K562 (cell line): ENCODE data around the gene KIF27. TPM values are rescaled to one million over a fixed set of nuclear protein-coding genes. Genes with fewer than 3 reads are reported as not detected.
A peak's percentile ranks its signal among the peaks of the same experiment; 100 is the strongest.

Experiments
- ATAC-seq: fragments of 200-7000 bp; cut with Tn5 transposase; 3 replicates; pipeline ENCODE4 v1.9.1; 2020; ENCODE audit warnings: moderate library complexity
- BruUV-seq: library from RNA; stranded (reverse); fragments of 400-500 nt; replicated peaks from 2 replicates; lab custom pipeline; 2021; lab: Mats Ljungman, UMichigan
- CTCF ChIA-PET: fragments of 300-600 bp; formaldehyde crosslinking; extraction: SDS; loops from one replicate; lab custom pipeline; 2021; ENCODE audit warnings: low intra/inter-chr PET ratio; lab: Yijun Ruan, JAX
- POLR2A ChIA-PET: fragments of 300-600, 350-650 bp; sonication (Branson Sonifier 250); formaldehyde crosslinking; extraction: SDS; loops from one replicate; lab custom pipeline; 2021; ENCODE audit warnings: antibody characterized with exemption, inconsistent platforms; lab: Yijun Ruan, JAX
- DNase-seq, 4 experiments: peaks; one replicate each; pipeline versions ENCODE4 v3.0.0 to v3.0.0-alpha.2; 2011 to 2018; ENCODE audit warnings: low spot score in 3 of 4, mixed read lengths in 3 of 4; ENCODE audit errors: extremely low read depth in 1 of 4
- FAIRE-seq: peaks from 2 replicates; lab custom pipeline; 2011; peaks lifted over from hg19 to GRCh38; lab: Jason Lieb, UNC
- H2AFZ ChIP-seq: 2 replicates; pipeline ENCODE4 v1.6.0; 2011; ENCODE audit warnings: low read depth, low read length, control low read depth, inconsistent platforms
- H3K27ac ChIP-seq: fragments of 200-600 bp; 3 replicates; pipeline ENCODE4 v1.8.0; 2011; ENCODE audit warnings: low read depth, mild to moderate bottlenecking, control low read depth, inconsistent platforms, low read length, moderate library complexity, mixed read lengths; ENCODE audit errors: extremely low read depth
- H3K27me3 ChIP-seq, 2 experiments: fragments of 300-600 bp in 1 of 2; 2 replicates in 1 of 2; 3 replicates in 1 of 2; pipeline versions ENCODE4 v1.6.0 to v1.8.0; 2011; ENCODE audit warnings: inconsistent platforms in 2 of 2, low read length in 2 of 2, mild to moderate bottlenecking in 1 of 2, mixed read lengths in 1 of 2, moderate library complexity in 1 of 2; ENCODE audit not compliant: control insufficient read depth in 2 of 2, insufficient read depth in 2 of 2
- H3K36me3 ChIP-seq: fragments of 300-600 bp; 3 replicates; pipeline ENCODE4 v1.8.0; 2011; ENCODE audit warnings: mild to moderate bottlenecking, low read length, inconsistent platforms; ENCODE audit not compliant: control insufficient read depth, insufficient read depth
- H3K4me1 ChIP-seq, 2 experiments: fragments of 200-600 bp in 1 of 2; replicated peaks in 1 of 2; 2 replicates in 1 of 2; 3 replicates in 1 of 2; pipeline versions ENCODE4 v1.5.1 to v1.8.0; 2011; ENCODE audit warnings: inconsistent platforms in 2 of 2, low read length in 2 of 2, mild to moderate bottlenecking in 1 of 2, mixed read lengths in 1 of 2, moderate library complexity in 1 of 2; ENCODE audit not compliant: control insufficient read depth in 2 of 2, insufficient read depth in 2 of 2
- H3K4me2 ChIP-seq: 2 replicates; pipeline ENCODE4 v1.6.1; 2011; ENCODE audit warnings: low read length, control low read depth, inconsistent platforms, mixed read lengths; ENCODE audit not compliant: insufficient read depth
- H3K4me3 ChIP-seq: fragments of 200-600 bp; sonication (generic), shearing (Covaris generic); 2 replicates; pipeline ENCODE4 v1.5.1; 2016; ENCODE audit warnings: control low read depth, inconsistent platforms
- H3K79me2 ChIP-seq: fragments of 200-600 bp; 3 replicates; pipeline ENCODE4 v1.8.0; 2011; ENCODE audit warnings: low read length, inconsistent platforms; ENCODE audit not compliant: control insufficient read depth, insufficient read depth
- H3K9ac ChIP-seq, 2 experiments: 2 replicates each; pipeline versions ENCODE4 v1.6.0 to v1.6.1; 2011; ENCODE audit warnings: low read depth in 2 of 2, low read length in 2 of 2, control low read depth in 1 of 2, inconsistent platforms in 1 of 2, mild to moderate bottlenecking in 1 of 2, mixed read lengths in 1 of 2; ENCODE audit not compliant: insufficient read depth in 1 of 2
- H3K9me1 ChIP-seq: one replicate; pipeline ENCODE4 v1.6.0; 2011; ENCODE audit warnings: inconsistent platforms, mild to moderate bottlenecking, low read length, moderate library complexity; ENCODE audit not compliant: control insufficient read depth, insufficient read depth
- H3K9me3 ChIP-seq: replicated peaks from 2 replicates; pipeline ENCODE4 v1.5.1; 2011; ENCODE audit warnings: low read depth, low read length, inconsistent platforms; ENCODE audit not compliant: control insufficient read depth, insufficient read depth
- H4K20me1 ChIP-seq: replicated peaks from 2 replicates; pipeline ENCODE4 v1.6.1; 2011; ENCODE audit warnings: low read length, inconsistent platforms, mixed read lengths; ENCODE audit not compliant: control insufficient read depth, insufficient read depth
- EZH2 ChIP-seq: IDR thresholded peaks from 2 replicates; pipeline ENCODE4 v1.6.1; 2012; ENCODE audit warnings: low read depth, mild to moderate bottlenecking, inconsistent platforms, low read length, borderline replicate concordance
- FOXM1 ChIP-seq, 2 experiments: fragments of 450-650 bp in 1 of 2; sonication (generic) in 1 of 2; formaldehyde crosslinking in 1 of 2; IDR thresholded peaks; 2 replicates each; pipeline versions ENCODE4 v1.6.1 to v1.9.0; 2017 to 2022; ENCODE audit warnings: low read depth in 2 of 2, mild to moderate bottlenecking in 2 of 2, missing genetic modification reagents in 1 of 2, moderate library complexity in 1 of 2
- GATAD2B ChIP-seq: fragments of 450-650 bp; IDR thresholded peaks from 2 replicates; pipeline ENCODE4 v1.6.1; 2017; ENCODE audit warnings: mild to moderate bottlenecking, borderline replicate concordance
- HNRNPUL1 ChIP-seq: fragments of 200-400 bp; formaldehyde crosslinking; IDR thresholded peaks from 2 replicates; pipeline ENCODE4 v1.6.1; 2017; ENCODE audit warnings: low read length
- MXI1 ChIP-seq: IDR thresholded peaks from 2 replicates; pipeline ENCODE4 v1.6.1; 2011; ENCODE audit warnings: low read depth, mild to moderate bottlenecking, improper control_type of control experiment, low read length
- PYGO2 ChIP-seq: fragments of 450-650 bp; IDR thresholded peaks from 2 replicates; pipeline ENCODE4 v1.6.1; 2016; ENCODE audit warnings: mild to moderate bottlenecking, missing genetic modification characterization, moderate library complexity, missing compliant biosample characterization
- SAFB2 ChIP-seq: fragments of 200-400 bp; formaldehyde crosslinking; IDR thresholded peaks from 2 replicates; pipeline ENCODE4 v1.6.1; 2018; ENCODE audit warnings: borderline replicate concordance, low read length, low read depth, moderate library complexity; ENCODE audit not compliant: severe bottlenecking
- SMARCB1 ChIP-seq: IDR thresholded peaks from 2 replicates; pipeline ENCODE4 v1.6.1; 2011; ENCODE audit warnings: improper control_type of control experiment, low read depth; ENCODE audit not compliant: insufficient read length
- SNRNP70 ChIP-seq: fragments of 200-400 bp; formaldehyde crosslinking; optimal IDR thresholded peaks from 2 replicates; pipeline ENCODE3; 2017; ENCODE audit warnings: low read depth, low read length
- SP1 ChIP-seq: sonication (generic); formaldehyde crosslinking; IDR thresholded peaks from 2 replicates; pipeline ENCODE4 v1.8.1; 2022; ENCODE audit warnings: mild to moderate bottlenecking, missing genetic modification reagents
- SUPT5H ChIP-seq: fragments of 450-650 bp; IDR thresholded peaks from 2 replicates; pipeline ENCODE4 v1.6.1; 2016
- WGBS: fragments of 100-300 bp; shearing (Covaris generic); methylation state at CpG from one replicate; pipeline ENCODE4 v1.1.6; 2016; ENCODE audit warnings: low coverage, mixed read lengths; ENCODE audit not compliant: insufficient coverage; ENCODE audit errors: missing lambda C conversion rate; 5-methylcytosine and 5-hydroxymethylcytosine counted together
- in situ Hi-C: fragments of 300-500 bp; cut with MboI; formaldehyde crosslinking; loops from 4 replicates; pipeline ENCODE4 v1.15.0; 2018; ENCODE audit warnings: inconsistent platforms, mixed read lengths
- intact Hi-C: fragments of 100-400 bp; cut with micrococcal nuclease; formaldehyde crosslinking; loops from 2 replicates; pipeline ENCODE4 v1.14.2; 2022
- microRNA-seq: library from miRNA; unstranded; fragments of <30 nt; microRNA quantifications from one replicate; pipeline ENCODE4, GENCODE V29; 2018; ENCODE audit warnings: borderline microRNAs expressed
- polyA plus RNA-seq, 8 experiments: library from polyadenylated mRNA; depleted of rRNA in 4 of 8; stranded (reverse) in 5 of 8; unstranded in 3 of 8; fragments of >200 nt; fragmentation: Nextera tagmentation in 2 of 8; fragmentation: Illumina TruSeq in 1 of 8; extraction: Ambion mirVana in 2 of 8; extraction: Trizol in 1 of 8; gene quantifications; 2 replicates each; pipeline versions ENCODE4 v1.2.1 to v1.2.3, GENCODE V29; 2011 to 2014; ENCODE audit warnings: inconsistent platforms in 1 of 8, missing spikeins in 1 of 8
- total RNA-seq, 7 experiments: library from RNA; depleted of rRNA in 6 of 7; stranded (reverse); fragments of >200 nt in 6 of 7; fragmentation: Illumina TruSeq in 2 of 7; extraction: Trizol in 2 of 7; gene quantifications; 2 replicates each; pipeline versions ENCODE4 v1.2.1 to v1.2.3, GENCODE V29; 2011 to 2021; ENCODE audit warnings: low replicate concordance in 1 of 7
- TF ChIP-seq, protein P1 (sequence below): fragments of 250-450 bp; sonication (Bioruptor Pico); IDR thresholded peaks from 2 replicates; pipeline ENCODE4 v1.6.1; 2021; ENCODE audit warnings: mild to moderate bottlenecking

Gene KIF27
- total and polyA plus RNA-seq, 9 of the 15 experiments (the other 6 are each of a cell fraction or from before 2014, with no cell fraction given): 0.32 to 2.4 (median 0.98) TPM

DNA sequence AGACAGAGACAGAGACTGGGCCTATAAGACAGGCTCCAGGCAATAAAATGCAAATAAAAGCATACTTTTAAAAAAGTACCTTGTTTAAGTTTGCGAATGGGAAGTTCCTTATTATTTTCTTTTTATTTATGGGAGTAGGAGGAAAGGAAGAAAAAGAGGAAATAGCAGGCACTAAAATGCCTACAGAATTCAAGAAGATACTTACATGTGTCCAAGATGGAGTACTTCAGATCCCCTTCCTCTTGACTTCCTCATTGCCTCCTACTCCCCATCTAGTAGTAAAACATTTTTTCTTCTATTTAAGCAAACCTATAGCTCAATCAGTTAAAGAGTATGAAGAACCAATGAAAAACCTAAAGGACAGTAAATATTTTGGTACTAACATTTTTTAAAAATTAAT, 128.5 kb downstream of the KIF27 start:
- Histone ChIP-seq H3K4me1 (no peaks in the 10 kb centered on the region), H3K27ac (no peak overlapping the region), H3K4me3 (no peak overlapping the region), H2AFZ (no peak overlapping the region), H3K79me2 (no peaks in the 10 kb centered on the region), H3K27me3 (no peaks in the 10 kb centered on the region), H3K9me1 (no peaks in the 10 kb centered on the region), H3K4me2 (no peak overlapping the region), H3K9me3 (no peaks in the 10 kb centered on the region), H3K36me3 (no peaks in the 10 kb centered on the region), H4K20me1 (no peaks in the 10 kb centered on the region), H3K9ac (no peak overlapping the region)
- no peak for ATAC-seq
- no TSS peak for BruUV-seq
- no peak for TF ChIP-seq MXI1
- no peak for TF ChIP-seq SAFB2
- no peak for TF ChIP-seq EZH2
- no peak for TF ChIP-seq SP1 (CRISPR knock-in tag)
- no peak for TF ChIP-seq HNRNPUL1
- TF ChIP-seq GATAD2B: no peak
- TF ChIP-seq SMARCB1: no peak
- TF ChIP-seq PYGO2 (tag): no peak
- TF ChIP-seq, protein P1, sequence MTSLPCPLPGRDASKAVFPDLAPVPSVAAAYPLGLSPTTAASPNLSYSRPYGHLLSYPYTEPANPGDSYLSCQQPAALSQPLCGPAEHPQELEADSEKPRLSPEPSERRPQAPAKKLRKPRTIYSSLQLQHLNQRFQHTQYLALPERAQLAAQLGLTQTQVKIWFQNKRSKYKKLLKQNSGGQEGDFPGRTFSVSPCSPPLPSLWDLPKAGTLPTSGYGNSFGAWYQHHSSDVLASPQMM (CRISPR knock-in tag): no peak
- TF ChIP-seq FOXM1 (IDR thresholded peaks at IDR 0.05; ENCODE audit: low read depth): no peak
- TF ChIP-seq FOXM1 (CRISPR knock-in tag; IDR thresholded peaks at IDR 0.05; ENCODE audit: low read depth): no peak
- no peak for TF ChIP-seq SNRNP70
- TF ChIP-seq SUPT5H: no peak
- WGBS: 33% methylated on average over 1 of the region's 1 CpG
- no peak for DNase-seq
- ChIA-PET POLR2A (no interaction called here), CTCF (no interaction called here)
- FAIRE-seq: no peak
- intact Hi-C loops (no loop called here), in situ Hi-C loops (no loop called here)

Small RNAs within 50 kb of the gene (microRNA-seq; reads per million reads assigned to microRNA genes)
- 166 reads per million, percentile 83 among the genes with 10 or more reads in this experiment for gene MIR7-1

Other genes with a start within 250 kb of the KIF27 start
- 66.0 and 87.3 TPM in 2 replicates for gene UBQLN1, start 213.5 kb downstream of the KIF27 start, total RNA-seq (2014; rRNA removed)
- 52.8 and 54.2 TPM in 2 replicates for gene UBQLN1, start 213.5 kb downstream of the KIF27 start, total RNA-seq (2014; rRNA removed; fragmentation: Illumina TruSeq; extraction: Trizol)
- gene UBQLN1, start 213.5 kb downstream of the KIF27 start, total RNA-seq (2015; rRNA removed; fragmentation: Illumina TruSeq; extraction: Trizol): 41.8 and 44.4 TPM in 2 replicates
- 75.2 and 76.5 TPM in 2 replicates for gene UBQLN1, start 213.5 kb downstream of the KIF27 start, total RNA-seq (2021)
- gene UBQLN1, start 213.5 kb downstream of the KIF27 start, polyA plus RNA-seq (2011; rRNA removed): 89.4 and 120 TPM in 2 replicates
- 64.5 and 72.8 TPM in 2 replicates for gene UBQLN1, start 213.5 kb downstream of the KIF27 start, polyA plus RNA-seq (2014; fragmentation: Illumina TruSeq; extraction: Trizol)
- gene UBQLN1, start 213.5 kb downstream of the KIF27 start, polyA plus RNA-seq (2014; fragmentation: Nextera tagmentation; extraction: Ambion mirVana): 10 to 100 TPM in 1 of 2 experiments, 1 to 10 TPM in 1; 7.5 to 10.2 TPM
- 45.9 and 51.4 TPM in 2 replicates for gene UBQLN1, start 213.5 kb downstream of the KIF27 start, polyA plus RNA-seq (2014; rRNA removed)
- 2.5 TPM in 2 replicates for gene GKAP1, start 103.7 kb downstream of the KIF27 start, total RNA-seq (2014; rRNA removed)
- gene GKAP1, start 103.7 kb downstream of the KIF27 start, total RNA-seq (2014; rRNA removed; fragmentation: Illumina TruSeq; extraction: Trizol): 2.2 and 2.4 TPM in 2 replicates
- 2.9 and 3.0 TPM in 2 replicates for gene GKAP1, start 103.7 kb downstream of the KIF27 start, total RNA-seq (2015; rRNA removed; fragmentation: Illumina TruSeq; extraction: Trizol)
- gene GKAP1, start 103.7 kb downstream of the KIF27 start, total RNA-seq (2021): 2.2 and 2.7 TPM in 2 replicates
- 3.0 and 3.8 TPM in 2 replicates for gene GKAP1, start 103.7 kb downstream of the KIF27 start, polyA plus RNA-seq (2011; rRNA removed)
- 3.2 and 3.4 TPM in 2 replicates for gene GKAP1, start 103.7 kb downstream of the KIF27 start, polyA plus RNA-seq (2014; fragmentation: Illumina TruSeq; extraction: Trizol)
- 1 to 10 TPM; 1.0 to 1.2 TPM for gene GKAP1, start 103.7 kb downstream of the KIF27 start, polyA plus RNA-seq (2014; fragmentation: Nextera tagmentation; extraction: Ambion mirVana)
- gene GKAP1, start 103.7 kb downstream of the KIF27 start, polyA plus RNA-seq (2014; rRNA removed): 2.1 and 2.9 TPM in 2 replicates
- gene HNRNPK, start 58.8 kb upstream of the KIF27 start, total RNA-seq (2014; rRNA removed): 618 and 644 TPM in 2 replicates
- 459 and 532 TPM in 2 replicates for gene HNRNPK, start 58.8 kb upstream of the KIF27 start, total RNA-seq (2014; rRNA removed; fragmentation: Illumina TruSeq; extraction: Trizol)
- gene HNRNPK, start 58.8 kb upstream of the KIF27 start, total RNA-seq (2015; rRNA removed; fragmentation: Illumina TruSeq; extraction: Trizol): 625 and 667 TPM in 2 replicates
- gene HNRNPK, start 58.8 kb upstream of the KIF27 start, total RNA-seq (2021): 505 and 531 TPM in 2 replicates
- 462 and 670 TPM in 2 replicates for gene HNRNPK, start 58.8 kb upstream of the KIF27 start, polyA plus RNA-seq (2011; rRNA removed)
- gene HNRNPK, start 58.8 kb upstream of the KIF27 start, polyA plus RNA-seq (2014; fragmentation: Illumina TruSeq; extraction: Trizol): 718 and 883 TPM in 2 replicates
- gene HNRNPK, start 58.8 kb upstream of the KIF27 start, polyA plus RNA-seq (2014; fragmentation: Nextera tagmentation; extraction: Ambion mirVana): 100 to 1,000 TPM; 224 to 434 TPM
- gene HNRNPK, start 58.8 kb upstream of the KIF27 start, polyA plus RNA-seq (2014; rRNA removed): 740 and 789 TPM in 2 replicates
- gene RMI1, start 59.4 kb upstream of the KIF27 start, total RNA-seq (2014; rRNA removed): 3.0 and 3.2 TPM in 2 replicates
- gene RMI1, start 59.4 kb upstream of the KIF27 start, total RNA-seq (2014; rRNA removed; fragmentation: Illumina TruSeq; extraction: Trizol): 16.7 and 19.3 TPM in 2 replicates
- 14.2 and 16.3 TPM in 2 replicates for gene RMI1, start 59.4 kb upstream of the KIF27 start, total RNA-seq (2015; rRNA removed; fragmentation: Illumina TruSeq; extraction: Trizol)
- 14.6 and 15.7 TPM in 2 replicates for gene RMI1, start 59.4 kb upstream of the KIF27 start, total RNA-seq (2021)
- 3.0 and 4.7 TPM in 2 replicates for gene RMI1, start 59.4 kb upstream of the KIF27 start, polyA plus RNA-seq (2011; rRNA removed)
- 17.4 and 17.5 TPM in 2 replicates for gene RMI1, start 59.4 kb upstream of the KIF27 start, polyA plus RNA-seq (2014; fragmentation: Illumina TruSeq; extraction: Trizol)
- gene RMI1, start 59.4 kb upstream of the KIF27 start, polyA plus RNA-seq (2014; fragmentation: Nextera tagmentation; extraction: Ambion mirVana): 10 to 100 TPM in 1 of 2 experiments, 1 to 10 TPM in 1; 7.7 to 10.6 TPM
- gene RMI1, start 59.4 kb upstream of the KIF27 start, polyA plus RNA-seq (2014; rRNA removed): 6.0 and 6.9 TPM in 2 replicates